Measurements from ENCODE around the gene METRN.

The METRN gene

GRCh38 chr16:712740-713250, 2.1 kb upstream of the METRN start (continued):
- TF ChIP-seq, protein P1, sequence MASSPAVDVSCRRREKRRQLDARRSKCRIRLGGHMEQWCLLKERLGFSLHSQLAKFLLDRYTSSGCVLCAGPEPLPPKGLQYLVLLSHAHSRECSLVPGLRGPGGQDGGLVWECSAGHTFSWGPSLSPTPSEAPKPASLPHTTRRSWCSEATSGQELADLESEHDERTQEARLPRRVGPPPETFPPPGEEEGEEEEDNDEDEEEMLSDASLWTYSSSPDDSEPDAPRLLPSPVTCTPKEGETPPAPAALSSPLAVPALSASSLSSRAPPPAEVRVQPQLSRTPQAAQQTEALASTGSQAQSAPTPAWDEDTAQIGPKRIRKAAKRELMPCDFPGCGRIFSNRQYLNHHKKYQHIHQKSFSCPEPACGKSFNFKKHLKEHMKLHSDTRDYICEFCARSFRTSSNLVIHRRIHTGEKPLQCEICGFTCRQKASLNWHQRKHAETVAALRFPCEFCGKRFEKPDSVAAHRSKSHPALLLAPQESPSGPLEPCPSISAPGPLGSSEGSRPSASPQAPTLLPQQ (tag by site-specific recombination; IDR thresholded peaks at IDR 0.05), result 0 out of 2 replicates have a peak, but pooled peaks have one; percentile 5
- TF ChIP-seq KLF7 (tag by site-specific recombination; IDR thresholded peaks at IDR 0.05; ENCODE audit: borderline replicate concordance), result peak; percentile 78; the same call in 1 of the 2 replicates
- peak; percentile 80; the same call in 1 of the 2 replicates for TF ChIP-seq ZNF24 (tag by site-specific recombination; IDR thresholded peaks at IDR 0.05)
- peak; percentile 83 for TF ChIP-seq ZNF324 (tag by site-specific recombination; IDR thresholded peaks at IDR 0.05)

DNA sequence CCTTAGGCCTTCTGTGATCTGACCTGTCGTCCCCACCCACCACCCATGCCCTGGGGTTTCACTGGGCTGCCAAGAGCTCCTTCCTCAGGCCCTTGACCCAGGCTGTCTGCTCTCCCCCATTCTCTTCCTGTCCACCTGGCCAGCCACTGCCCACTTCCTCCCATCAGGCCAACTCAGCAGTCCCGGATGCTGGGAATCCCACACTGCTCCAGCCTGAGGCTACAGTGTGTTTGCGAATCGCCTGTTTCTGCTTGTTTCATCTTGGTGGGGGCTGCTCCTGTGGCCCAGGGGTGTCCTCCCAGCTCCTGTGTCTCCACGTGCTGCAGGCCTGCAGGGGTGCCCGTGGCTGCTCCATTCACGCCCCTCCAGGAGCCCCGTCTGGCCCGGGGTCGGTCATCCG, 839 bp upstream of the METRN start:
- POLR2A ChIA-PET, result no interaction called here
- Histone ChIP-seq H3K4me1 (ENCODE audit: control insufficient read depth, insufficient read depth, low read length) (peaks cover 11% of the 10 kb centered on the region), H3K4me3 (ENCODE audit: low read depth, low read length) (no peak overlapping the region), H3K36me3 (ENCODE audit: control insufficient read depth in 2 of 2, insufficient read depth in 1 of 2, low read length in 2 of 2) (peaks cover 0 to 7% of the 10 kb centered on the region in 2 experiments; a peak in 1 of 3 replicates), H3K27ac (ENCODE audit: extremely low read depth, low read depth, low read length) (no peak overlapping the region), H3K9me3 (ENCODE audit: control insufficient read depth, insufficient read depth, low read depth, low read length) (no peaks in the 10 kb centered on the region)
- TF ChIP-seq, protein P2, sequence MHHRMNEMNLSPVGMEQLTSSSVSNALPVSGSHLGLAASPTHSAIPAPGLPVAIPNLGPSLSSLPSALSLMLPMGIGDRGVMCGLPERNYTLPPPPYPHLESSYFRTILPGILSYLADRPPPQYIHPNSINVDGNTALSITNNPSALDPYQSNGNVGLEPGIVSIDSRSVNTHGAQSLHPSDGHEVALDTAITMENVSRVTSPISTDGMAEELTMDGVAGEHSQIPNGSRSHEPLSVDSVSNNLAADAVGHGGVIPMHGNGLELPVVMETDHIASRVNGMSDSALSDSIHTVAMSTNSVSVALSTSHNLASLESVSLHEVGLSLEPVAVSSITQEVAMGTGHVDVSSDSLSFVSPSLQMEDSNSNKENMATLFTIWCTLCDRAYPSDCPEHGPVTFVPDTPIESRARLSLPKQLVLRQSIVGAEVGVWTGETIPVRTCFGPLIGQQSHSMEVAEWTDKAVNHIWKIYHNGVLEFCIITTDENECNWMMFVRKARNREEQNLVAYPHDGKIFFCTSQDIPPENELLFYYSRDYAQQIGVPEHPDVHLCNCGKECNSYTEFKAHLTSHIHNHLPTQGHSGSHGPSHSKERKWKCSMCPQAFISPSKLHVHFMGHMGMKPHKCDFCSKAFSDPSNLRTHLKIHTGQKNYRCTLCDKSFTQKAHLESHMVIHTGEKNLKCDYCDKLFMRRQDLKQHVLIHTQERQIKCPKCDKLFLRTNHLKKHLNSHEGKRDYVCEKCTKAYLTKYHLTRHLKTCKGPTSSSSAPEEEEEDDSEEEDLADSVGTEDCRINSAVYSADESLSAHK (tag by site-specific recombination; IDR thresholded peaks at IDR 0.05), result no peak
- TF ChIP-seq ZBTB10 (tag by site-specific recombination; IDR thresholded peaks at IDR 0.05) (no peak), ZNF335 (tag by site-specific recombination; conservative IDR thresholded peaks at IDR 0.05) (0 out of 2 replicates have a peak, but pooled peaks have one; percentile 13), ZNF670 (tag by site-specific recombination; IDR thresholded peaks at IDR 0.05; ENCODE audit: low read depth) (no peak)
- CTCF ChIA-PET, result interaction anchor here (0.6 to 5.7 kb wide), 5 partner anchors 10 to 114 kb away, joined by 3 to 119 read pairs (median 6); partner anchors contain the start of genes CCDC78, CHTF18 and RPUSD1

GRCh38 chr16:715477-716199, 720 bp downstream of the METRN start:
- ChIA-PET POLR2A (interaction anchor here (0.8 to 1.7 kb wide), 8 partner anchors 8 to 89 kb away, joined by 3 to 8 read pairs (median 4); partner anchors contain the start of genes CCDC78 and HAGHL), CTCF (interaction anchor here (0.6 to 3.9 kb wide), 6 partner anchors 8 to 73 kb away, joined by 3 to 38 read pairs (median 6); partner anchors contain the start of genes CCDC78, CHTF18 and RPUSD1)
- Histone ChIP-seq H3K4me1 (ENCODE audit: control insufficient read depth, insufficient read depth, low read length) (peaks cover 10% of the 10 kb centered on the region), H3K4me3 (ENCODE audit: low read depth, low read length) (peak overlapping the region; percentile 44), H3K27ac (ENCODE audit: extremely low read depth, low read depth, low read length) (peak overlapping the region; percentile 66; the same call in 1 of the 2 replicates), H3K9me3 (ENCODE audit: control insufficient read depth, insufficient read depth, low read depth, low read length) (no peaks in the 10 kb centered on the region), H3K36me3 (ENCODE audit: control insufficient read depth in 2 of 2, insufficient read depth in 1 of 2, low read length in 2 of 2) (peaks cover 0 to 7% of the 10 kb centered on the region in 2 experiments; a peak in 1 of 3 replicates)
- TF ChIP-seq ZNF621 (tag by site-specific recombination; IDR thresholded peaks at IDR 0.05) (no peak), BCL6B (tag by site-specific recombination; IDR thresholded peaks at IDR 0.05) (no peak), ZNF830 (tag by site-specific recombination; IDR thresholded peaks at IDR 0.05; ENCODE audit: low read depth) (no peak), ZEB2 (tag by site-specific recombination; IDR thresholded peaks at IDR 0.05) (0 out of 2 replicates have a peak, but pooled peaks have one; percentile 36), ZNF792 (tag by site-specific recombination; IDR thresholded peaks at IDR 0.05) (peak; percentile 44; the same call in 1 of the 2 replicates), CTCF (tag by site-specific recombination; IDR thresholded peaks at IDR 0.05) (peak; percentile 28; the same call in 1 of the 2 replicates)
- TF ChIP-seq, protein P3, sequence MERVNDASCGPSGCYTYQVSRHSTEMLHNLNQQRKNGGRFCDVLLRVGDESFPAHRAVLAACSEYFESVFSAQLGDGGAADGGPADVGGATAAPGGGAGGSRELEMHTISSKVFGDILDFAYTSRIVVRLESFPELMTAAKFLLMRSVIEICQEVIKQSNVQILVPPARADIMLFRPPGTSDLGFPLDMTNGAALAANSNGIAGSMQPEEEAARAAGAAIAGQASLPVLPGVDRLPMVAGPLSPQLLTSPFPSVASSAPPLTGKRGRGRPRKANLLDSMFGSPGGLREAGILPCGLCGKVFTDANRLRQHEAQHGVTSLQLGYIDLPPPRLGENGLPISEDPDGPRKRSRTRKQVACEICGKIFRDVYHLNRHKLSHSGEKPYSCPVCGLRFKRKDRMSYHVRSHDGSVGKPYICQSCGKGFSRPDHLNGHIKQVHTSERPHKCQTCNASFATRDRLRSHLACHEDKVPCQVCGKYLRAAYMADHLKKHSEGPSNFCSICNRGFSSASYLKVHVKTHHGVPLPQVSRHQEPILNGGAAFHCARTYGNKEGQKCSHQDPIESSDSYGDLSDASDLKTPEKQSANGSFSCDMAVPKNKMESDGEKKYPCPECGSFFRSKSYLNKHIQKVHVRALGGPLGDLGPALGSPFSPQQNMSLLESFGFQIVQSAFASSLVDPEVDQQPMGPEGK (tag by site-specific recombination; IDR thresholded peaks at IDR 0.05), result peak; percentile 65
- TF ChIP-seq, protein P1 (tag by site-specific recombination; IDR thresholded peaks at IDR 0.05), result peak; percentile 59; the same call in 1 of the 2 replicates

Measured in HEK293 (cell line).